Measurements from ENCODE around the gene TBC1D26.
A peak's percentile ranks its signal among the peaks of the same experiment; 100 is the strongest.
"Not testable (repeated sequence)": the region's sequence is repeated elsewhere in the genome, so short reads cannot be mapped to it uniquely, and the experiment has no call there.

The TBC1D26 gene

GRCh38 chr17:15731900-15732299 is at the start of gene TBC1D26:
TSS of gene TBC1D26 (plus strand) at chr17:15732283. CDS start at chr17:15735349, 3,066 bp downstream.
- not testable (repeated sequence) for DNase-seq

DNA sequence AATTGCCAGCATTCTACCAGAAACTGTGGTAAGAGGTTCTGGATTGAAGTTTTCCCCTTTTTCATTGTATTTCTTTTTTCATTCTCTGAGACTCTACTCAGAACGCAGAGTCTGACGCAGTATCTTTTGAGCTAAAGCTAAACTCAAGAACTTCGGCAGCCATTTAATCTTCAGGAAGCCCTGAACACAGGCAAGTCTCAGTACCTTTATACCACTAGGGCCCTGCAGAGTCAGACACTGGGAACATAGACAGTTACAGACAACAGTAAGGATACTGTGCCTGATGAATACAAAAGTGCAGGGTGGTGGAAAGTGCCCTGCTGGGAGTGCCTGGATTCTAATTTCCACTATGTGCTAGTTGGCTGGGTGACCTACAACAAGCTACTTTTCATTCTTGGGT is 48.9 kb upstream of the TBC1D26 start:
- not testable (repeated sequence) for DNase-seq

DNA sequence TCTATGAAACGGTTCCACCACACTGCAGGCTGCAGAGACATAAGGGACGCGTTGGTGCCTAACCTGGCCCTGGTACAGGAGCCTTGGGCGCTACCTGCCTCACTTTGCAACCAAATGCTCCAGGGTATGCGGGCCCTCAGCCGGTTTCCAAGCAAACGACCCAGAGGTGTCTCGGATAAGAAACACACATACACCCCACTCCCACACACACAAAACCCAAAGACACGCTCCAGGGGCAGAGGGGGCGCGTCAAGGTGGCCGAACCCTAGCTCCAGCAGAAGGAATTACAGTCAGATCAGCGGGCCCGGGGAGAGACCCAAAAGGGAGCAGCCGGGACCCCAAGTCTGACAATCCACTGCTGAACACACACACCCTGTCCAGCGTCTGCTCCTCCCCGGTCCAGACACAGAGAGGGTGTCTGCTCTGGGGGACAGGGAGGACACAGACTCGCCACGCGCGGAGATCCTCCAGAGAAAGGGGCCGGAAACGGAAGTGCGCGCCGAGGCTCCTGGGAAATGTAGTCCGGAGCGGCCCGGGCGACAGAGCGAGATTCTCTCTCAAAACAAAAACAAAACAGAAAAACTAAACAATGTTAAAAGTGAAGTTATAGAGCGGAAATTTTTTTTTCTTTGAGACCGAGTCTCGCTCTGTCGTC is 48.1 kb upstream of the TBC1D26 start, which contains the start of gene TRIM16:
Gene TRIM16 (minus strand): TSS at position 488 of the 655 bp plus-strand sequence. CDS start 32,702 bp downstream, outside the sequence.
- peak; percentile 79 to 84 for DNase-seq

DNA sequence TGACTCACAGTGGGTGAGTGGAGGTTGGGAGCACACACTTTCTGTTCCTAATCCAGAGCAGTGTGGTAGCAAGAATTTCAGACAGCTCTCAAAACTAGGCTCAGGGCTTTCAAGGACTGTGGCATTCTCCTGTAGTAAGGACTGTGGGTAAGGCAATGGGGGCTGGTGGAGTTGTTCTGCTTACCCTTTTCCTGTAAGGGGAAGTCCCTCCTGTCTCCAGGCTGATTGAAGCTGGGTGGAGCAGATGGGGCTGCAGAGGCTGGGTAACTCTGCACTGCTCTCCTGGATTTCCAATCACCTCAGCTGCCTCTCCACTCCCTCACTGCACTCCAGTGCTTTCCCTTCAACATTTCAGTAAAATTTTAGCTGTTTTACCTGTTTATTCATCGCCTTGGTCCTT is 44.6 kb upstream of the TBC1D26 start:
- DNase-seq, result not testable (repeated sequence)

DNA sequence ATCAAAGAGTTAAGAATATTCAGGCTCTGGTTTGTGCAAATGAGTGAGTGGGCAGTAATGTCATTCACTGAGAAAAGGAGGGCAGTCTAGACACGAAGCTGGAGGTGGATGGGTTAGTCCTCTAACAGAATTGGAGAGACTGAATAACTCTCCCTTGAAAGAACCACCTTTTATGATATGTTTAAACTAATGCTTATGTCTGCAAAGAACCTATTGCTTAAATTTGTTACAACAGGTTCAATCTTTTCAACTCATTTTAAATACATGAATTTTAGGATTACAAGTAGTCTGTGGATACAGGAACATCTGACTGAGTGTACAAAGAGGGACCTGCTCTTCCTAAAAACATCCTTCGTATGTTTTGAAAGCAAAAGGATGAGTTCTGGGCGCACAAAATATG is 33.1 kb upstream of the TBC1D26 start:
- DNase-seq, result not testable (repeated sequence)

- peak; percentile 99 for DNase-seq
Observed at GRCh38 chr17:15699413-15699924, 32.6 kb upstream of the TBC1D26 start, which contains the start of gene ZNF286A. TSS of gene ZNF286A (plus strand) at chr17:15699752. CDS start at chr17:15700330, 578 bp downstream.

DNA sequence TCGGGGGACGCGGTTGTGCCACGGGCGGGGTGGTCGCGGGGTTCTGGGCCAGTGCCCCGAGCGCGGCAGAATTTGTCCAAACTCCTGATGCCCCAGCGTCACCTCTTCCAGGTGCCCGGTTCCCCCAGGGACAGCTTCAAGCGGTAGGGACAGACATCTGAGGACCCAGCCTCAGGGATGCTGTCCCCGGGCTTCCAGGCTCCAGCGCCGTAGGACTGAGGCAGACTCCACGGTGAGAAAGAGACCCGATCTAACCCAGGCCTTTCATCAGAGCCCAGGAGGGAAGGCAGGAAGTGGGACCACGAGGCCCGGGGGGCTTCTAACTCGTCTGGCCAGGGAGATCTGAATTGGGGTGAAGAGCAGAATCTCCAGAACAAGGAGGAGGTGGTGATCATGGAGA is 32.1 kb upstream of the TBC1D26 start:
- not testable (repeated sequence) for DNase-seq

DNA sequence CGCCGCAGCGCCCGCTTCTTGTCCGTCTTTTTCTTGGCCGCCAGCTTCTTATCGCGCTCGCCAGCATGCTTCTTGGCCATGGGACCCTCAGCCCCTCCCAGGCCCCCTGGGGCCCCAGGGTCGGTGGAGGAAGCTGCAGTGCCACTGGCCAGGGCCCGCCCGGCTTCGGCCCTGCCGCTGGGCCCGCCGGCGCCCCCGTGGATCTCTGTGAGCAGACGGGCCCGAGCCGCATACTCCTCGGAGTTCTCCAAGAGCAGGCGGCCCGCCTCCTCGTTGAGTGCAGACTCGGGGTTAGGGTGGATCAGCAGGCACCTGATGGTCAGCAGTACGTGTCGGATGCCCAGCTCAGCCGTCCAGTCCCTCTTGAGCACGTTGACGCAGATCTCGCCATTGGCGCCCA is 27.8 kb upstream of the TBC1D26 start:
- DNase-seq, result not testable (repeated sequence)

DNA sequence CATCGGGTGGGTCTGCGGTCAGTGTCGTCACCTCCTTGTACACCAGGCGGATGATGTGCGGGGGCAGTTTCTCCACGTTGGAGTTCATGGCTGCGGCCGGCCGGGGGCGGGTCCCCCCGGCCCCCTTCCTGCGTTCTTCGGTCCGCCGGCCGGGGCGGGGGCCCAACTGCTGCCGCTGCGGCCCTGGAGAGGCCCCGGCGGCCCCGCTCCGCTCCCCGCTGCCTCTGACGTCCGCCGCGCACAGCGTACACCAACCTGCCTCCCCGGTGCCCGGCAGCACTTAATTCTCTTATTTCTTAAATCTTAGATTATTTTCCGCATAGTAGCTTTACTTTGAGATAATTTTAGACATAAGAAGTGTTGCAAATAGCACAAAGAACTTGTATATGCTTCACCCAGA is 27.3 kb upstream of the TBC1D26 start:
- not testable (repeated sequence) for DNase-seq

GRCh38 chr17:15708879-15709278 is 23.2 kb upstream of the TBC1D26 start:
- not testable (repeated sequence) for DNase-seq

- not testable (repeated sequence) for DNase-seq
Observed at GRCh38 chr17:15716601-15717563, 15.2 kb upstream of the TBC1D26 start.

GRCh38 chr17:15730535-15730934 is 1.5 kb upstream of the TBC1D26 start:
- not testable (repeated sequence) for DNase-seq

DNA sequence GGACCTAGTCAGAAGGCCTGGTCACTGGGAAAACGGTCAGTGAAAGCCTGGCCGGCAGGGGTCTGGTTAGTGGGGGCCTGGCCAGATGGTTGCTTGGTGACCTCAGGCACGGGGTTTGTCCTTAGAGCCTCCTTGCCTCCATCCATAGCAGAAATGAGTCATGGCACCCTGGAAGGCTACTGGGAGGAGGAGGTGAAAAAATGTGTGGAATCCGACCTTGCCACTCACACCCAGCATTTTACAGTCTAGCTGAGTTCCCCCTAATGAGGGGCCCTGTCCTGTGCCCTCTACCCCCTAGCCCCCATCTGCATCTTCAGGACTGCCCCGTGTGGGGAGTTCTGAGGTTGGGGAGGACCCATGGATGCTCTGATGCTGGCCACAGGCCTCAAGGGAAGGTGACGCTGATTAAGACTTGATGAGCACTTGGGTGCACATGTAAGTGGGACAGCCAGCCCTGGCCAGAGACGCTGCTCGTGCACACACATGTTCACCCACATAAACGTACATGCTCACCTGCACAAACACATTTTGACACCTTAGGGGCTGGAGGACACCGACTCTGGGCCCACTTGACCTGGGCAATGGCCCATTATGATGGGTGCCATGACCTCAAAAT is 1.2 kb downstream of the TBC1D26 start:
- not testable (repeated sequence) for DNase-seq

GRCh38 chr17:15736578-15736977 is 4.5 kb downstream of the TBC1D26 start:
- DNase-seq, result not testable (repeated sequence)

DNA sequence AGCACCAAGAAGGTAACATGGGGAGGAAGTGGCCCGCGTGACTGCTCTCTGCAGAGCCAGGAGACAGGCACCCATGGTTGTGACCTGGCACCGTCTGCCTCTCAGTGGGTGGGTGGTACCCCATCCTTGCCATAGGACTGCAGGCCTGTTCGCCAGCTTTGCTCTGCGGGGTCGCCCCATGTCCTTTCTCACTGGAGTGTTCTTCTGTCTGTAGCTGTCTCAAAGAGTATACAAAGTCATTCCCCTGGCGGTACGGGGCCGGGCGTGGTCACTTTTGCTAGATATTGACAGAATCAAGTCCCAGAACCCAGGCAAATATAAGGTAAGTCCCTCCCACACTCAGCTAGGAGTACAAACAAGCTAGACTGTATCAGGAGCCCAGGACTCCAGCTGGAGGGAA is 6.0 kb downstream of the TBC1D26 start:
- DNase-seq, result no peak

GRCh38 chr17:15739259-15739658 is 7.2 kb downstream of the TBC1D26 start:
- DNase-seq, result not testable (repeated sequence)

DNA sequence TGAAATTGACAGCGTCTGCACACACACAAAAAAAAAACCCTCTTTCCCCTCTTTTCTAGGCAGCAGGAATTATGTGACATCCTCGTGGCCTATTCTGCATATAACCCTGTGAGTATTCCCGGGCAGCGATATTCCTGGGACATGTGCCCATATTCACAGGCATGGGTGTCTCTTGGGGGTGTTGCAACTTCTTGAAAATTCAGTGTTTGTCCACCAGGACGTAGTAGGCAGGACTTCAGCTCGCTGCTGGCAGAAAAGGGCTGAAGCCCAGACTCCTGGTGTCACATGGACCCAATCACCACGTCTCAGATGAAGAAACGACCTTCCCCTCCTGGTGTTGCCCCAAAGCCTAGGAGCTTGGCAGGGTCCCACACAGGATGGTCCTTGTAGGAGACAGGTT is 8.0 kb downstream of the TBC1D26 start:
- DNase-seq, result not testable (repeated sequence)

DNA sequence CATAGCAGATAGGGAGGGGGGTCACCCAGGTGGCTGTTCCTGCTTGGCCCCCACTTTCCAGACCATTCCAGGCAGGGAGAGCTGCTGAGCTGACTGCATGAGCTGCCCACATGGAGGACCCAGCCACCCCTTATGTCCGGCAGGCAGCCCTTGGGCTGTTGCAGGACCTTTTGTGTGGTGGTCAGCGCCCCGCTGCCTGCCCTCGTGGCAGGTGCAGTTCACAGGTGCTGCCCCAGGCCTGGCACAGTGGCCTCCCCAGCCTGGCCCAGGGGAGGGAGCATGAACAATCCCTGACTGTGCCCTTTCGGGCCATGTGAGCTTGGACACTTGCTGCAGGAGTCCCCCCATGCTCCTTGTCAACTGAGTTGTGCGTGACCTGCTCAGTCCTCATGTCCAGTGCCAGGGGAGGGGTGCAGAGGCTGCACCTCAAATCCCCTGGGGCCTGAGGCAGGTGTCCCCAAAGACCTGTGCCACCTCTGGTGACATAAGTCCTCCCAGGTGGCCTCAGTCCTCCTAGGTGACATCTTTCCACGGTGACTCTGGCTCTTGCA is 8.6 kb downstream of the TBC1D26 start:
- DNase-seq, result no peak

GRCh38 chr17:15741624-15742023 is 9.5 kb downstream of the TBC1D26 start:
- no peak for DNase-seq

- no peak for DNase-seq
Observed at GRCh38 chr17:15742051-15742795, 10.1 kb downstream of the TBC1D26 start.

GRCh38 chr17:15742921-15743320 is 10.8 kb downstream of the TBC1D26 start:
- DNase-seq, result no peak

Data from activated CD4-positive, alpha-beta T cell treated with anti-CD3 and anti-CD28 coated beads, Interleukin-2, amount 50 U/mL, for 48 hours (primary cell).